Amygdala (tissue), 56 donors: ENCODE data around the gene SLC2A9.

Experiments used
- DNase-seq, 56 donors: peaks; one replicate each; lab custom pipeline; 2025; lab: John Stamatoyannopoulos, UW

SLC2A9 gene

DNA sequence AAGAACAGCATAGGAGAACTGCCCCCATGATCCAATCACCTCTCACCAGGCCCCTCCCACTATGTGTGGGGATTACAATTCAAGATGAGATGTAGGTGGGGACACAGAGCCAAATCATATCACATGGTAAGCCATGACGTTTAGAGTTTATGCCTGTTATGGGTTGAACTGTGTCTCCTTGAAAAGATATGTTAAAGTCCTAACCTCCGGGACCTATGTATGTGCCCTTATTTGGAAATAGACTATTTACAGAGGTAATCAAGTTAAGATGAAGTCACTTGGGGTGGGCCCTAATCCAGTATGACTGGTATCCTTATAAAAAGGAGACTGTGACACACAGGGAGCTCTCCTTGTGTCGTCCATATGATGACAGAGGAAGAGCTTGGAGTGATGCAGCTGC, 25.2 kb upstream of the SLC2A9 start:
- DNase-seq, result no peak

DNA sequence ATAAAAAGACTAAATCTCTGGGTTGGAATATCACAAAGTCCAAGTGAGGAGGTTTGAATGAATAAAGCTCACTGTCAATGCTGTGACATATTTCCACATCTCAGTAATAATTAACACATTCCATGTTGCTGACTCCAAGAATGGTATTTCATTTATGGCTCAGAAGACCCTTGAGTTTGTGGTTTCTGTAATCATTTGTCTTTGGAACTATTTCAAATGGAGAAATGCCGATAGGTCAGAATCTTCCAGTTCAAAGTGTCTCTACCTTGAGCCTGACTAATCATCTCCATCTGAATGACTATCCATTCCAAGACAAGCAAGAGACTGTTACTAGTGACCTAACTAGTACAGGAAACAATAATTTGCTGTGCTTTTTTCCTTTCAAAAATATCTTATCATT, 24.2 kb upstream of the SLC2A9 start:
- DNase-seq, result no peak

DNA sequence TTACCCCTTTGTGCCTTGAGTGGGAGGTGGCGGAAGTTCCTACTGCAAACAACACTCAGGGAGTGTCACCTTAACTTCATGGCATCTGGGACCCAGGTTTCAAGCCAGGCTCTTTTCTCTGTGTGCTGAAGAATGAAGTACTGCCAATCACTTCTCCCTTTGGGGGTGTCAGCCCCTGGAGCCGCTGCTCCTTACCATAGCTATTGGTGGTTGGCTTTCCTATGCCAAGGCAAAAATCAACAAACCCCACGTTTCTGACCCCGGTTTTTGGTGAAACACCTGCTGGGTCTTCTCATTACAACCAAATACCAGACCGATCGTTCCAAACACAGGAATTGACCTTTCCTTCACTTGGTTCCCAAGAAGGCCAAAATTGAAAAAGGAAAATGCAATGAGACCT, 19.7 kb upstream of the SLC2A9 start:
- DNase-seq, result no peak

DNA sequence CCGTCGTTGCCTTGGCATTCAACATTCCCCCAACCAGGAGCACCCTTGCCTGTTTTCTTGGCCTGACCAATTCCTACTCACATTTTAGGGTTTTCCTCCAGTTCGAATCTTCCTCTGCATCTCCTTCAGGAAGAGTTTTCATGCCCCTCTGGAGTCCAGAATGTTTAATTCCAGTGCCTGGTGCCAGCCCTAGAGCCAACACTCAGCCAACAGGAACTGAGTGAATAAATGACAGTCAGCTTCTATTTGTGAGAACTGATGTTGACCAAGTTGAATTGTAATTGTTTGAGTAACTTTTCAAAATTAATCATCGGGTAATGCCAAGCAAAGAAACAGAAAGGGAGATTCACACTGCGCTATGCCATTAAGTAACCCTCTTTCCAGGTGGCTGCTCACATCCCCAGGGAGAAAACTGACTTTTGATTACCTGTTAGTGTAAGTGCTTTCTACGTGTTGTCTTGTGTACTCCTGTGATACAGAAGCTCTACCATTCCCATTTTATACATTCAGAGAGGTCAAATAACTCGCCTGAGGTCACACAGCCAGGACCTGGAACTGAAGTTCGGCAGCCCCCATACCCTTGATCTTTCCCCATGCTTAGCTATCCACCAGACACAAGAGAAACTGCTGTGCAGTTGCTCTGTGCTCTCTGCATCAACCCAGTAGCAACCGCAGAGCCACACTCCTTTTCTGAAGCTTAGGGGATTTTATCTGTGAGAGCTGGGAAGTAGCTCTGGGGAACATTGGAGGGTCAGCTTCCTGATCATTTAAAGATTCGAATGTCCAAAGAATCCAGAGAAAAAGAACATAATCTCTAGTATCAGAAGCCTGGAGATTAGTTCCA, 19.0 kb upstream of the SLC2A9 start:
- no peak for DNase-seq

DNA sequence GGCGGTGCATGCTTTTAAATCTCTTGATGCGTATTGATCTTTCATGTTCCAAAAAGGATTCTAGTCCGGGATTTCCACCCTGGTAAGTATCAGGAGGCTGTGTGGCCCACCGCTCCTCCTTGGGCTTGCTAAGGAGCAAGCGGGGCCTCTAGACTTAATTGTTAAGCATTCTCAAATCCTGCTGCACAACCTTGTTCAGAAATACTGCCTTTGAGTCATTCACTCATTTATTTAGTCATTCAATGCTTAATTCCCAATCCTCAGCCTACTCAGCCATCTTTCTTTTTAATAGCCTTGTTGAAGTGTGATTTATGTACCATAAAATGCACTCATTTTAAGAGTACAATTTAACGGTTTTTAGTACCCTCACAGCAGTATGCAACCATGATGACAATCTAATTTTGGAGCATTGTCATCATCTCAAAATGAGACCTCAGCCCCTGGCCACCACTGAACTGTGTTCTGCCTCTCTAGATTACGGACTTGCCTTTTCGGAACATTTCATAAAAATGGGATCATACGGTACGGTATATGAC, 15.6 kb upstream of the SLC2A9 start:
- no peak for DNase-seq

DNA sequence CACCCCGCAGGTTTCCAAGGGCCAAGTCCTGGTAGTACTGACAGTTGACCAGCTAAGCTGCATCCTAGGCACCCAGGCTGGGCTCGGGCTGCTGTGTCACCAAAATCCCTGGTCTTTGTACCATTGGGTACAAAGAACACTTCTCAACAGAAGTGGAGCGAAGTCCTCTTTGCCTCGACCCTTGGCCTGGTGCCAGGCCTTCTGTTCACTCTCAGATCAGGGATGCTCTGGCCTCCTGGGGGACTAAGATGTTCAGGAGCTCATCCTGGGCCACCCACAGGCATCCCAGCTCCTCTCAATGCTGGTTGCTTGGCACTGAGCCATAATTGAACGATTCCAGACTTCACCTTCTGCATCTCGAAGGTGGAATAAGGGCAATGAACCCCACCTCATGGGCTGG, 13.8 kb upstream of the SLC2A9 start:
- DNase-seq, result no peak

DNA sequence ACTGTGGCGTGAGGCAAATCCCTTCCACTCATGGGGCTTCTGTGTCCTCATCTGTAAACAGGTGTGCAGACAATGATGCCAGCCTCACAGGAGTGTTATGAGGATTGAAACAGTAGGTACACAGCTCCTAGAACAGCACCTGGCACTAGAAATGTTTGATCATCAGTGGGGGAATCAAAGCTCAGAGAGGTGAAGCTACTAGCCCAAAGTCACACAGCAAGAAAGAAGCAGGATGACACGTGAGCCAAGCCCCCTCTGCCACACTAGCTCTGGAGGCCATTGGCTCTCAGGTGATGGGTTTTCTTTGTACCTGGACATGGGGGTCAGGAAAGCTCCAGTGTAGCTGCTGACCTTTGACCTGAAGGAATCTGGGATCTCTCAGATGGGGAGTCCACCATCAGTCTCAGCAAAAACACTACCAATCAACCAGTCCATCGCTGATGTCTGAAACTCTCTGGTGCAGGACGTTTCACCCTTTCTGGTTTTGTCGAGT, 13.4 kb upstream of the SLC2A9 start:
- no peak for DNase-seq

DNA sequence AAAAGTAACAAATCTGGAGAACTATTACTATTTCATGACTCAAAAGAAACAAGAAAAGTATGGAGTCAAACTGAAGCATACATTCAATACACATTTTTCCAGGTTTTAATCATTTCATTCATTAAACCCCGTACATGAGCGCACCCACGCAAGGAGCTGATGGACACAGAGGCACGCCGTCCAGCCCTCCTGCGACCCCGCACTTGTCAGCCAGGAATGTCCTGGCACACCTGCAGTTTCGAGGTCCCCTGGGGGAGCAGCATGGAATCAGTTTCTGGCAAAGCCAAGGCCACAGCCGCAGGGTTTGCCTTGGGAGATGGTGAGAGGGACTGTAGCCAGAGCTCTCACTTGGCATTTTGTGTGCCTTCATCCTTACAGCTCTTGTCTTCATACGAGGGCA, 12.8 kb upstream of the SLC2A9 start:
- DNase-seq, result no peak

DNA sequence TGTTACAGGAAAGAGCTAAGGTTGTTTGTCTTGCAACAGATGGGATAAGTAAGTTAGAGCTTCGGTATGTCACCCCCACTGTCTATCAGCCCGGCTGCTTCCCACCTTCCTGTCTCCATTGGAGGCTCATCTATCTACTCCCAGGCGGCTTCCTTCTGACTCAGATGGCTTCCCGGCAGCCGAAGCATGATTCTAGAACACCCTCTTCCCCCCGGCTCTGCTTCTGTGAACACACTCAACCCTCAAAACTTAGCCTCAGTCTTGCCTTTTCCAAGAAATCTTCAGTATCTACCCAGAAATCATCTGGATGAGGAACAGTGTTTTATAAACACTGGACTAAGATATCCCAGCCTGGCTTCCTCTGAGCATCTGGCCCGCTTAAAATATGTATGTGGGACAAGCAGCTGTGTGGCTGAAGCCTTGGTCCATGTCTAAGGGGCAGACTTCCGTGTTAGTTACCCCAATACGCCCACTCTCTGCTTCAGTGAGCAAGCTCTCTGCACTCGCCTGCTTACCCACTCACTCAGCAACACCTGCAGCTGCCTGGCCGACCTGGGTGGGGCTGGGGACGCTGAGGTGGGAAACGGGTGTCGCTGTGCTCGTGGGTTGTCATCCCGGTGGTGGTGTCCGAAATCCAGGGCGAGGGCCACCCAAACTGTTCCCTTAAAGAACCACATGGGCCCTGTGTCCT, 12.0 kb upstream of the SLC2A9 start:
- DNase-seq, result peak in 6 of 56 donors; percentile 25 to 35 (median 33)

DNA sequence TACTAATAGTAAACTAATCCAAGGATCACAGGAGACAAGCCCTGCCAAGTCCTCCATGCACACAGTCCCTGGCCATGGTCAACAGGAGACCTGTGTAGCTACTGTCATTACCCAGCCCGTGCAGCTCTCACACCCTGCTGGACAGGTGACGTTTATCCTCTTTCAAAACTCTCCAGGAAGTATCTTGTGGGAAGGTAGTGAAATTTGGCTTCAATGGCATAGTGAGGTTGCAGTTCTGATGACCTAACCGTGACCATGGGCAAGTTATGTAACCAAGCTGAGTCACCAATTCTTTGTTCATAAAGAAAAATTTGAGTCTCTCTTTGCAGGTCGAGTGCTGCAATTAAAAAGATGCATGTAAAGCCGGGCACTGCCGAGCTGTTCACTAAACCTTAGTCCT, 11.3 kb upstream of the SLC2A9 start:
- no peak for DNase-seq

DNA sequence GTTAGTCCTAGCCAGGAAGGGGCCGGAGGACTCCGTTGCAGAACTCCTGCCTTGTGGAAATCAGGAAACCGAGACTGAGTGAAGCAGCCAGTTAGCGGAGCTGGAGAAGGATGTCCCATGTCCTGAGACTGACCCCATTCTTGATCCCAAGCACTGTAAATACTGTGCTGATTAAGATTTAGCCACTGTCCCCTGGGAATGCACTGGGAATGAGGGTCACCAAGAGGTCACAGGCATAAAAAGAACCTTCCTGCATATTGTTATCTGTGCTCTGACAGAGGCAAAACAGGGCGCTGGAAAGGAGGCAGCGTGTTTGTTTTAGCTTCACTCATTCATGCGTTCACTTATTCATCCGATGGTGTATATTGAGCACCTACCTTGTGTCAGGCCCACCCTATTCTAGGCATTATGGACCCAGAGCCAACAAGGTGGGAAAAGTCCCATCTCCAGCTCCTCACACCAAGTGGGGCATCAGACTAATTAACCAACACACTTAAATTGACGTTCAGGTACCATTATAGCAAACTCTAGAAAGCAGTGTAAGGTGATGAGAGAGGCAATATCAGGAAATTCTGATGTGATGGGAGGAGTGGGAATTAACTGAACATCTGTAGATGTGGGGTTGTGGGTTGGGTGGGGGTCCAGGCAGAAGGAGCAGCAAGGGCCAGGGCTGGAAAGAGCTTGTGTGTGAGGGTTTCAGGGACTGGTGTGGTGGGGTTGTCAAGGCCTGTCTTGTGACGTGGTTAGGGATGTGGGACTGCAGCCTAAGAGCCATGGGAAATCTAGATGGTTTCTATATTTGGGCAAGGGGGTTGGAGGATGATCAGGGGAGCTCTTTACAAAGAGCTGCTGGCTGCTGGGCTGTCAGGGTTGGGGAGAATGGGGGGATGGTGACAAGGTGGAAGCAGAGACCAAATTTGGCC, 10.6 kb upstream of the SLC2A9 start:
- DNase-seq, result no peak

DNA sequence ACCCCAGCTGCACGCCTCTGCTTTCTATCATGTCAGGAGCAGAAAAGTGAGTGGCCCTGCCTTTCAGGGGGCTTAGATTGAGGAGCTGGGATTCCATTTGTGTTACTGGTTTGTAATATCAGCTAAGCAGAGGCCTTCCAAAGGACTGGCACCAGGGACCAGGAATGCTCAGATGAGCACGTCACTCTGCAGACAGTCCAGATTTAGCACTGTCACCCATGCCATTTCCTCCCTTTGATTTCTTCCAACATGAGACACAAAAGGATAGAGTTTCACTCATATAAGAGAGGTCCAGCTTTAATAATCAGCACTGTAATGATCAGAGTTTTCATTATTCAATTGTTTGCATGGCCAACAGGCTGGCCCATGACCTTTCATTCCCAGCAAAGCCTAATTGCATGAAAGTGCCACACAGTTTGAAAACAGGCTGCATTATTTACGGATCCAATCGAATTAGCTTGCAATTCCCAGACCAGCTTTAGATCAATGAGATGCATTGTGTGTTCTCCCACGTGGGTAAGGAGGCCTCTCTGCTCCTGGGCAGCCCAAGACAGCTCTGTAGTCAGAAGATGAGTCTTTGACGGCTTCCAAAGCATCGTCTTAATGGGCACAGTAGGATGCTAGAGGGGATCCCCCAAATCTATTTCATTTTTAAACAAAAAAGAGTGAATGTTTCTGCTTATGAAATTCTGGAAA, 9.8 kb upstream of the SLC2A9 start:
- peak in 5 of 56 donors; percentile 24 to 54 (median 32) for DNase-seq

DNA sequence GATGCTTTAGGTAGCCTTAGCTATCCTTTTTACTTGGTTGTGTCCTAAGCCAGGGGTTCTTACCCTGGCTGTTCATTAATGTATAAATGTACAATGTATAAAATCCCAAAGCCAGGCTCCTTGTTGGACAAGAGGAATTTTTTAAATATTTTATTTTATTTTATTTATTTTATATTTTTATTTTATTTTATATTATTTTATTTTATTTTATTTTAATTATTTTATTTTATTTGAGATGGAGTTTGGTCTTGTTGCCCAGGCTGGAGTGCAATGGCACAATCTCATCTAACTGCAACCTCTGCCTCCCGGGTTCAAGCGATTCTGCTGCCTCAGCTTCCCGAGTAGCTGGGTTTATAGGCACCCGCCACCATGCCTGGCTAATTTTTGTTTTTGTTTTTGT, 8.1 kb upstream of the SLC2A9 start:
- no peak for DNase-seq

DNA sequence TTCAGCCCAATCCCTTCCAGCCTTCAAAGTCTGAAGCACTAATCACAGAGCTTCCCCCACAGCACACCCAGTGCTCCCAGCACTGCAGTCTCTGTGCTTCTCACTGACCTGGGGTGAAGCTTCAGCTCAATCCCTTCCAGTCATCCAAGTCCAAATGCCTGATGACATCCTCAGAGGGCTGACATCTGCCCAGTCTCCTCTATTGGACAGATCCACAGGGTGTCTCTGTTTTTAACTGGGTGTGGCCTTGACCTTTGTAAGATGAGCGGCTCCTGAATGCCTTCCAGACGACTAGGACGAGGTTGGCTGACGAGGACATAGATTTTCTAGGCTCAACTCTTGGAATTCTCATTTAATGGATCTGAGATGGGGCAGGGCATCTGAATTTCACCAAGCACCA, 7.6 kb upstream of the SLC2A9 start:
- no peak for DNase-seq

DNA sequence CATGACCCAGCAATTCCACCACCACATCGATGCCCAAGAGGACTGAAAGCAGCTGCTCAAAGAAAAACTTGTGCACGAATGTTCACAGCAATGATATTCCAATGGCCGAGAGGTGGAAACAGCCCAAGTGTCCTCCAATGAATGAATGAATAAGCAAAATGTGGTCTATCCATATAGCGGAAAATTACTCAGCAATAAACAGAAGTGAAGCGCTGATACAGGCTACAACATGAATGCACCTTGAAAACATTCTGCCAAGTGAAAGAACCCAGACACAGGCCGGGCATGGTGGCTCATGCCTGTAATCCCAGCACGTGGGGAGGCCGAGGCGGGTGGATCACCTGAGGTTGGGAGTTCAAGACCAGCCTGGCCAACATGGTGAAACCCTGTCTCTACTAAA, 5.2 kb upstream of the SLC2A9 start:
- DNase-seq, result no peak

DNA sequence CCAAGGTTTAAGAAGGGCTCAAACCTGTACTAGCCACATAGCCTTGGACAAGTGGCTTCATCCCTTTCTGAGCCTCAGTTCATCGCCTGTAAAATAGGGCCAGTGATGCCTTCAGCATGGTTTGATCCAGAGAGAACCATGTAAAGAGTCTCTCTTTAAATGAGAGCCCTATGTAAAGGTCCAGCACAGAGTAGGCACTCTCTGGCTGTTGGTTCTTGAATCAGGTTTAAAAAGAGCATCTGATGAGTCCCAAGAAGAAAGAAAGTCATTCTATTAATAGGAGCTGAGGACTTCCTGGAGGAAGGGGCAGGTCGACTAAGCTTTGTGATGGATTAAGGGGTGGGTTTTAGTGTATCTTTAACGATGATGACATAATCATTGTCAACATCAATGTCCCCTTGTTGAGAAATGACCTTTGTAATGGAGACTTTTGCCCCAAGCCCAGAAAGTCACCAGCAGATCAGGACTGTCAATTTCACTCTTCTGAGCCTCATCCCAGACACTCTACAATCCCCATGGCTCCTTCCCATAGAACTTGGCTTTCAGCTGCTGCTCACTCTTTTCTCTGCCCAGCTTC, 4.0 kb upstream of the SLC2A9 start:
- DNase-seq, result no peak

DNA sequence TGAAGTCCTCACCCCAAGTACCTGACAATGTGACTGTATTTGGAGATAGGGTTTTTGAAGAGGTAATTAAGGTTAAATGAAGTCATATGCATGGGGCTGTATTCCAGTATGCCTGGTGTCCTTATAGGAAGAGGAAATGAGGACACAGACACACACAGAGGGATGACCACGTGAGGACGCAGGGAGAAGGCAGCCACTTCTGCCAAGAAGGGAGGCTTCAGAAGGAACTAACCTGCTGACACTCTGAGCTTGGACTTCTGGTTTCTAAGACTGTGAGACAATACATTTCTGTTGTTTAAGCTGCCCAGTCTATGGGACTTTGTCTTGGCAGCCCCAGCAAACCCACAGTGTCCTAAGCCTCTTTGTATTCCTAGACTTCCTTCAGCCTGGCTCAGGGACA, 3.0 kb upstream of the SLC2A9 start:
- DNase-seq, result peak in 1 of 56 donors; percentile 17

DNA sequence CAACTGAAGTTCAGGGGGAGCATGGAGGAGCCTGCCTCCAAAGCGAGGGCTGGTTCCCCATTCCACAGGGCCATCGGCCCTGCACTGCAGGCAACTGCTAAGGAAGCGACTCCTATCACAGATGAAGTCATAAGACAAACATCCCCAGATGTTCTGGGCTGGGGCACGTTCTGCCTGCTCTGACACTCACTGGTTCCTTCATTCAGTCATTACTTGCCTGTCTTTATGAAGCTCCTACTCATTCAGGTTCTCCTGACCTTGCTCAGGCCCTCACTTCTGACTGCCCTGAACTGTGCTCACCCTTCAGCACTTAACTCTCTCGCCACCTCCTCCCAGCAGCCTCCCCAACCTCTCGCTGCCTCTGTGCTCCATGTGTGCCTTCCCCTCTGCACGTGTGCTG, 2.5 kb upstream of the SLC2A9 start:
- DNase-seq, result no peak

DNA sequence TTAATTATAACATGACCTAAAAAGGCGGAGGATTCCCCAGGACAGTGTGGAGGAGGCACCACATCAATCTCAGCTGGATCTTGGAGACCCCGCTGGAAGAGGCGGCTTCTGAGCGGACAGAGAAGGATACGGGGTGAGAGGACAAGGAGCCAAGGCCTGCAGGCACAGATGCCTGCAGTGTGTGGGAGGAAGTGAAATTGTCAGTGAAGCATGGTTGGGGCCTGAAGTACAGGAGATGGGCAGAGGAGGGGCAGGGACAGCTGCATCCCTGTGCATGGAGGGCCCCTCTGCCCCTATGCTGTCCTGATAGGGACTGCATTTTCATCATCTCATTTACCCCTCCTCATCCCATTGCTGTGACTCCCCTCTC, 1.7 kb upstream of the SLC2A9 start:
- no peak for DNase-seq
